ENCODE measurements around the gene NPS.
A peak's percentile ranks its signal among the peaks of the same experiment; 100 is the strongest.

NPS gene

GRCh38 chr10:127561647-127562046, 12.5 kb downstream of the NPS start:
- DNase-seq (ENCODE audit: low spot score): no peak

GRCh38 chr10:127563718-127564553, 14.8 kb downstream of the NPS start:
- DNase-seq (ENCODE audit: low spot score): no peak

DNA sequence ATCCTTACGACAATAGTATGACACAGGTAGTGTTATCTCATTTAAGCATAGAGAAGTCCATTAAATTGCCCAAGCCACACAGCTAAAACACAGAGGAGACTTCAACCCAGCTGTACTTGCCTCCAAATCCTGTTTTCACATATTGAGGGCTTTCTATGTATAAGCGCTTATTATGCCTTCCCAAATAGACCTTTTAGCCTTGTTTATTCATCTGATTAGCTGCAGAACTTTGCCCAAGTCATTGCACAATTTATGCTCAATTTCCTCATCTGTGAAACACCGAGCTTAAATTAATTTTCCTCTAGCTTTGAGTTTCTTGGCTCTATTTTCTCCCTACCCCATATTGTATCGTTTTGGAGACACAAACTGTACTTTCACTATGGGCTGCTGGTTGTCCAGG, 15.5 kb downstream of the NPS start:
- no peak for DNase-seq (ENCODE audit: low spot score)

DNA sequence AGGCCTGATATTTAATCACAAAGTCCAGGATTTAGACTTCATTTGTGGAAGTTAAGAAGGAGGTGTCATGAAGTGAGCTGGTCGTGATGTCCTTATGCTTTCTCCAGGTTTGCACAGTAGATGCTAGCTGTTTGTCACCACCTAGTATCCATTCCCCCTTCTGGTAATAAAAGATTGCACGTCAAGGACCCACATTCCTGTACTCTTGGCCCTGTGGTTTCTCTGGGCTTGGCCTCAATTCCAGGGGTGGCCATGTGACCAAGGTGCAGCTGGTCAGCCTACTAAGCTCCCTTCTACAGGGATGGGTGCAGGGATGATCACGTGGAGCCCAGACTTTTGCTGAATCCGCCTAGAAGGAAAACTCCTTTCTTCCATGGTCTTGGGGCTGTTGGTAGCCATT, 16.5 kb downstream of the NPS start:
- DNase-seq (ENCODE audit: low spot score): no peak

- DNase-seq (ENCODE audit: low spot score): no peak
Observed at GRCh38 chr10:127569210-127569609, 20.1 kb downstream of the NPS start.

- DNase-seq (ENCODE audit: low spot score): no peak
Observed at GRCh38 chr10:127570036-127570435, 20.9 kb downstream of the NPS start.

DNA sequence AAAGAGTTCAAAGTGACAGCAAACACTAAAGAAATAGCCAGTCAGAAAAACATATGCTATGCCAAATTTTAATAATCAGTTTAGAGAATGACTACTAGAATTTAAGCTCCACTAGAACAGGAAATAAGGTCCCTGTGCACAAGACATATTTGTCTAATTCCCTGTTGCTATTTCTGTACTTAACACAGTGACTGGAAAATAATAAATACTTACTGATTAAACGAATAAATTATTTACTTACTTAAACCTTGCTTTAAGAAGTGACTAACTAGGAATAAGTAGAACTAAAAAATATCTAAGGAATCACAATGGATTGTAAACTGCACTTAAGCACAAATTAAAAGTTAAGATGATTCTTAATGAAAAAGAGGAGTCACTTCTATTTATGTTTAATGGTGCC, 22.3 kb downstream of the NPS start:
- no peak for DNase-seq (ENCODE audit: low spot score)

- no peak for DNase-seq (ENCODE audit: low spot score)
Observed at GRCh38 chr10:127576051-127576450, 26.9 kb downstream of the NPS start.

DNA sequence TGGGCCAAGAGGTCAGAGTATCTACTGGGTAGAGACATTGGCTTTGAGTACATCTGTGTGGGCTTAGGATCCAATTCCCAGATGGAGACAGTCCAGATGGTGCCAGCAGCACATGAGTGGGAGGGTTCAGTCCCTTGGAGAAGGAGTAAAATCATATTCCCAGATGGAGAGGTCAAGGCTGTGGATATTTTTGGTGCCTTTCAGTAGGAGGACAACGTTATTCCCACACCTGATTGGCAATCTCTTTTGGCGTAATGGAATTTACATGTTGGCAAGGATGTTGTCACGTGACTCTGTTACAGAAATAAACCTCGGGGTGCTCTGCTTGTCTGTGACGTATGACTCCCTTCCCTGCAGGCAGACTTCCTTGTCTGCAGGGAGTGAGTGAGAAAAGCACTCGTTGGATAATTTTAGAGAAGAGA, 27.6 kb downstream of the NPS start:
- DNase-seq (ENCODE audit: low spot score): peak; percentile 13

GRCh38 chr10:127577376-127578258, 28.5 kb downstream of the NPS start:
- peak; percentile 2 for DNase-seq (ENCODE audit: low spot score)

- no peak for DNase-seq (ENCODE audit: low spot score)
Observed at GRCh38 chr10:127578259-127578960, 29.3 kb downstream of the NPS start.

GRCh38 chr10:127578961-127579305, 29.8 kb downstream of the NPS start:
- DNase-seq (ENCODE audit: low spot score): no peak

DNA sequence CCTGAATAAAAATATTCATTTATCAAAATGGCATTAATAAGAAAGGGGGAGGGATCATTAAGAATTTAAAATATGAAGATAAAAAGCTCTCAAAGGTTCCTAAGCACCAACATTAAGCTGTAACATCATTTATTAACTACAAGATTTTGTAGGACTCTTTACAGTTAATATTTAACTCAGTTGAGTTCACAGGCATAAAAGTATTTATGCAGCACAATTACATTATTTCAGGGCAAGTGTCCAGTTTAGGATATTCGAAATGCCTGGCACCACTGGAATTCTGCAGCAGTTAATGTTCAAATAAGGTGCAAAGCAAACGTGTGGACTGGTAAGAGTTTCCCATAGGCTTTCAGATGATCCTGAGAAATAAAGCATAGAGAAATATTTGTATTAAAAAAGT, 30.5 kb downstream of the NPS start:
- DNase-seq (ENCODE audit: low spot score): no peak

GRCh38 chr10:127580822-127581221, 31.7 kb downstream of the NPS start:
- no peak for DNase-seq (ENCODE audit: low spot score)

DNA sequence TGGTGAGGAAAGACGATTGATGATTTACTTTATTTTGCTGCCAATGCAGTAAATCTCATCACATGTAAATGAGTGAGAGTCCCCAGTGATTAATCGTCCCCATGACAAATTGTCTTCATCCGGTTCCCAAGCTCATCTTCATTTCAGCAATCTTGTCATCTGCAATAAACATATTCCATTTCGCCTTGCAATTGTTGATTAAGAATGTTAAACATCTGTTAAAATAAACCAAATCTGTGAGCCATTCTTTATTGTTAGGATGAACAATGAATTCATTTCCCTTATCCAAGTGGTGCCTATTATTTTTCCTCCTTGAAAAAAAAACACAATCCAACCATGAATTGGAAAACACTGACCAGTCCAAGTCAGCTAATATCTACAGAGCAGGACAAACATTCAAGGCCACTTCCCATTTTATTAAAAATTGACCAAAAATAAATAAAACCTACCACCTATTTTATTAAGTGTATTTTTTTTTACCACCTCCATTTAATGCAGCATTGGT, 36.5 kb downstream of the NPS start:
- DNase-seq (ENCODE audit: low spot score): no peak

DNA sequence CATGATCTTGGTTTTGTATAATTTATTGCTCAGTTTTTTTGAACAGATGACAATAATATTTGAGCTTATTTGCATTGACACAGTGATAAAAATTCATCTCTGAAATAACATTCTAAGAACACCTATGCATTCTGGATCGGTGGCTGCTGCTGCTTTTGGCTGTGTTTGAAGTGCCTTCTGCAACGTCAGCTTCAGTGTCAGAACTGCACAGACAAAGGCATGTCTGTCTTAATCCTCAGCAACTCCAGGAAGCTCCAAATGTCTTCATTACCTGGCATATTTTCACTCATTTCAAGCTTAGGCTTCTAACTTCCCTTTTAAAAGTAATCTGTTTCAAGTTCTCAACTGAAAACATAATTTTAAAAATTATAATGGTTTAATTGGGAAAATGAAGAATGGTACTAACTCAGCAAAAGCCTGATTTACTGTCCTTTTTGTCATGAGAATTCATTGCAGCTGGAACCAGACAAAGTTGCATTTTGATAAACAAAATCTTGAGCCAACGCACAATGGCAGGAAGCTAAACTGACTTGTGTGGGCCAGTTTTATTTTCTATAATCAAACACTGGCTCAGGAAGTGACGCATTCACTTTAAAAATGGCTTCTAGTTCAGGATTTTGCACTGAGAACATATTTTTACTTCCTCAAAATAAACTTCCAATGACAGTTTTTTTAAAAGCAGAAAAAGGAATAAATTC, 38.7 kb downstream of the NPS start:
- DNase-seq (ENCODE audit: low spot score): no peak

DNA sequence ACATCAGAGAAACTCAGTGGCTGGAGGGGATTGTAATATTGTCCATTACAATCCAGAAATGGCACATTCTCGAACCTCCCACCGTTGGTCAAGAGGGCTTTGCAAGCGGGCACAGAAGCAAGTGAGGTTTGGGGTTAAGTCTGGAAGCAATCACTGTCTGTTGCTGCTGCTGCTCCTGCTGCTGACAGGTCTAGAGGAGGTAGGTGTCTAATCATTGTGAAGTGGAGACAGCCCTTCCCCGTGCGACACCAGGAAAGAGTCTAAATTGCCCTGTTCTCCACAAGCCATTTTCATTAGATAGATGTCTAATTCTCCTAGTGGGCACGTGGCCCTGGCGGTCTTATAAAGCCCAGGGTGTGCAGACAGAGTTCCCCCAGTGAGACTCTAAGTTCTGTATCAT, 43.5 kb downstream of the NPS start:
- DNase-seq (ENCODE audit: low spot score): no peak

GRCh38 chr10:127600479-127600878, 51.4 kb downstream of the NPS start:
- no peak for DNase-seq (ENCODE audit: low spot score)

Data from cerebellar cortex (tissue), 1 donor.